Natural killer cell (primary cell): ENCODE data around the gene SUSD1. TPM values are rescaled to one million over a fixed set of nuclear protein-coding genes. Genes with fewer than 3 reads are reported as not detected.
A peak's percentile ranks its signal among the peaks of the same experiment; 100 is the strongest.

Experiments
- ATAC-seq, 3 donors: fragments of 150-1000 bp in 2 of 3; fragments of 200-7000 bp in 1 of 3; cut with Tn5 transposase; 1 replicate in 1 of 3; 2 replicates in 2 of 3; pipeline ENCODE4 v1.10.0; 2021; ENCODE audit warnings: mild to moderate bottlenecking in 2 of 3, moderate library complexity in 2 of 3
- DNase-seq, 2 donors: peaks; one replicate each; pipeline versions ENCODE4 v3.0.0 to v3.0.0-alpha.2; 2013 to 2021; ENCODE audit warnings: mixed read lengths in 1 of 2
- H3K27ac ChIP-seq: one replicate; pipeline ENCODE4 v1.5.1; 2013; ENCODE audit warnings: mild to moderate bottlenecking, low read length
- H3K27me3 ChIP-seq: one replicate; pipeline ENCODE4 v1.6.1; 2013; ENCODE audit warnings: low read length; ENCODE audit not compliant: control insufficient read depth, insufficient read depth
- H3K36me3 ChIP-seq: one replicate; pipeline ENCODE4 v1.6.1; 2013; ENCODE audit warnings: low read length; ENCODE audit not compliant: control insufficient read depth, insufficient read depth
- H3K4me1 ChIP-seq: one replicate; pipeline ENCODE4 v1.6.1; 2013; ENCODE audit warnings: low read length; ENCODE audit not compliant: control insufficient read depth, insufficient read depth
- H3K4me3 ChIP-seq: one replicate; pipeline ENCODE4 v1.5.1; 2013; ENCODE audit warnings: low read length
- H3K9me3 ChIP-seq: one replicate; pipeline ENCODE4 v1.6.1; 2013; ENCODE audit warnings: low read length; ENCODE audit not compliant: control insufficient read depth, insufficient read depth
- H3K27ac Mint-ChIP-seq, 2 donors: one replicate each; pipeline ENCODE4 v1.8.0; 2022; ENCODE audit warnings: mild to moderate bottlenecking in 2 of 2, mixed read lengths in 2 of 2, moderate library complexity in 1 of 2
- H3K27me3 Mint-ChIP-seq, 2 donors: one replicate each; pipeline ENCODE4 v1.8.0; 2022; ENCODE audit warnings: low read depth in 2 of 2, mixed read lengths in 2 of 2
- H3K36me3 Mint-ChIP-seq: one replicate; pipeline ENCODE4 v1.8.0; 2022; ENCODE audit warnings: mixed read lengths
- H3K4me1 Mint-ChIP-seq, 2 donors: one replicate each; pipeline ENCODE4 v1.8.0; 2022; ENCODE audit warnings: mixed read lengths in 2 of 2
- H3K4me3 Mint-ChIP-seq: one replicate; pipeline ENCODE4 v1.8.0; 2022; ENCODE audit warnings: mild to moderate bottlenecking, moderate library complexity, mixed read lengths
- H3K9me3 Mint-ChIP-seq, 2 donors: one replicate each; pipeline ENCODE4 v1.8.0; 2022; ENCODE audit warnings: mixed read lengths in 2 of 2
- WGBS: methylation state at CpG from one replicate; pipeline ENCODE4 v1.1.7; 2013; ENCODE audit warnings: missing lambda C conversion rate; ENCODE audit not compliant: insufficient coverage; 5-methylcytosine and 5-hydroxymethylcytosine counted together
- intact Hi-C: fragments of 100-400 bp; cut with micrococcal nuclease; formaldehyde crosslinking; loops from one replicate; pipeline ENCODE4 v1.14.2; 2022
- total RNA-seq, 4 donors: library from RNA; stranded (reverse); fragments of 120-200 nt in 1 of 4; gene quantifications; one replicate each; pipeline versions ENCODE4 v1.2.3 to v1.2.4, GENCODE V29; 2013 to 2022
- TF ChIP-seq, protein P1 (sequence below): fragments of 200-600 bp; IDR thresholded peaks from one replicate; pipeline ENCODE4 v1.8.0; 2022; ENCODE audit warnings: antibody characterized with exemption

The SUSD1 gene
- total RNA-seq, 3 donors from 2014 or later (not counting 1 experiment from before 2014, with no cell fraction given): 74.1 to 97.4 (median 86.9) TPM

DNA sequence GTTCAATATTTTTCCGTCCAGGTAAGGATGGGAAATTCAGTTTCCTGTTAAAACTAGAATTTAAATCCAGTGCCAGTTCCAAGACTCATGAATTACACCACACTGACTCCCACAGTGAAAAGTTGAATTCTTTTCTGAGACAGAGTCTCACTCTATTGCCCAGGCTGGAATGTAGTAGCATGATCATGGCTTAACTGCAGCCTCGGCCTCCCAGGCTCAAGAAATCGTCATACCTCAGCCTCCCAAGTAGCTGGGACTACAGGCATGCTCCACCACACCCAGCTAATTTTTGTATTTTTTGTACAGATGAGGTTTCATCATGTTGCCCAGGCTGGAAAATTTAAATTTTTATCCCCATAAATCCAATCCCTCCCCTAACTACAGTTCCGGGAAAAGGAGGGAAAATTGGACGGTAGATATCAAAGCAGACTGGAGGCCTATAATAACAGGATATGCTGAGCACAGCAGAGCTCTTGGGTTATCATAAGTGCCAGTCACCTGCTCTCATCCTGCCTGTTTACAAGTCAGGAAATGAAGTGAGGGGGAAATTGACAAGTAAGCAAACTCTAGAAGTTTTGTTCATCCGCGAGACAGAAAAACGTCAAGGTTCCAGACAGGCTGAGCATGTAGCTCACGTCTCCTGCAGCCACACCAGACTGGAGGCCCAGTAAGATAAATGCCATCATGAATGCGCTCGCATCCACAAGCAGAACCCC lies 172.8 kb downstream of the SUSD1 start:
- no peaks in the 10 kb centered on the region for H3K36me3 Mint-ChIP-seq
- no peaks in the 10 kb centered on the region for H3K9me3 Mint-ChIP-seq
- Histone ChIP-seq H3K4me3 (no peak overlapping the region), H3K27me3 (no peaks in the 10 kb centered on the region), H3K27ac (no peak overlapping the region), H3K9me3 (no peaks in the 10 kb centered on the region), H3K4me1 (peaks cover 11% of the 10 kb centered on the region), H3K36me3 (no peaks in the 10 kb centered on the region)
- DNase-seq (peak in 1 of 2 donors; percentile 65), ATAC-seq (no peak)
- H3K27me3 Mint-ChIP-seq: peaks cover 0 to 3% of the 10 kb centered on the region in 2 donors
- TF ChIP-seq, protein P1, sequence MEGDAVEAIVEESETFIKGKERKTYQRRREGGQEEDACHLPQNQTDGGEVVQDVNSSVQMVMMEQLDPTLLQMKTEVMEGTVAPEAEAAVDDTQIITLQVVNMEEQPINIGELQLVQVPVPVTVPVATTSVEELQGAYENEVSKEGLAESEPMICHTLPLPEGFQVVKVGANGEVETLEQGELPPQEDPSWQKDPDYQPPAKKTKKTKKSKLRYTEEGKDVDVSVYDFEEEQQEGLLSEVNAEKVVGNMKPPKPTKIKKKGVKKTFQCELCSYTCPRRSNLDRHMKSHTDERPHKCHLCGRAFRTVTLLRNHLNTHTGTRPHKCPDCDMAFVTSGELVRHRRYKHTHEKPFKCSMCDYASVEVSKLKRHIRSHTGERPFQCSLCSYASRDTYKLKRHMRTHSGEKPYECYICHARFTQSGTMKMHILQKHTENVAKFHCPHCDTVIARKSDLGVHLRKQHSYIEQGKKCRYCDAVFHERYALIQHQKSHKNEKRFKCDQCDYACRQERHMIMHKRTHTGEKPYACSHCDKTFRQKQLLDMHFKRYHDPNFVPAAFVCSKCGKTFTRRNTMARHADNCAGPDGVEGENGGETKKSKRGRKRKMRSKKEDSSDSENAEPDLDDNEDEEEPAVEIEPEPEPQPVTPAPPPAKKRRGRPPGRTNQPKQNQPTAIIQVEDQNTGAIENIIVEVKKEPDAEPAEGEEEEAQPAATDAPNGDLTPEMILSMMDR: no peak
- WGBS: 67% methylated on average over 11 of the region's 11 CpGs
- peaks cover 0 to 4% of the 10 kb centered on the region in 2 donors for H3K4me1 Mint-ChIP-seq
- H3K27ac Mint-ChIP-seq: no peak overlapping the region
- intact Hi-C loops: no loop called here
- H3K4me3 Mint-ChIP-seq: no peak overlapping the region

DNA sequence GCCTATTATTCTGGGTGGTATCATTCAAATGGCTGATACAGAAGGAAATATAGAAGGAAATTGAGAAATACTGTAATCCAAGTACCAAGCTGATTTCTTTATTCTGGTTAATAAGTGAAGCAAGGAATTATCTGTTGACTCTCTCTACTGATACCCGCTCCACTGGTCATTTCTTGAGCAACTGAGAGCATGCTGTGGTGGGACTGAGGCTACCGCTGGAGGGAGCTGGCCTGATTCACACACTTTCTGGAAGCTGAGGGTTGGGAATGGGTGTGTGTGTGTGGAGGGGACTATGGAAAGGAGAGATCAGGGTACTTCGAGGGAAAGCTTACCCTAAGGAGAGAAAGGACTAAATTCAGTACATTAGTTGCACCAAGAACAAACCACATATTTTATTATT lies 174.4 kb downstream of the SUSD1 start:
- 86% methylated on average over 2 of the region's 3 CpGs for WGBS
- TF ChIP-seq, protein P1: no peak
- ATAC-seq: no peak

DNA sequence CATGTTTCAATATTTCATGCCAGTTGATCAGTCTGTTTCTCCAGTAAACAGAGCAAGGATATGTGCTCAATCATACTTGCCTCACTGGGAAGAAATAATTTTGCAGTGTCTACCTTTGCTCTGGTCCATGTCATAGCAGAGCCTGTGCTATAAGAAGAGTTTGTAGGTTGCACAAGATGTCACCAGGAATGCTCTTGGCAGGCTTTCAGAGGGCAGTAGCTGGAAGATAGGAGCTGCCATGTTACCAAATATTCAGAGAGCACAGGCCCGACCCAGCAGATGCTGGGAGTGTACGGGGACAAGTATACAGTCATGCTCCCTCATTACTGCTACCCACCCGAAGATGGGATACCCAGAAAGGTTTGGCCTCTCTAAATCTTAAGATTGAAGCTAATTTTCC lies 175.8 kb downstream of the SUSD1 start:
- intact Hi-C loops: no loop called here
- H3K4me3 Mint-ChIP-seq: no peak overlapping the region

More for the DNA sequence above, 174.4 kb downstream of the SUSD1 start:
- H3K9me3 Mint-ChIP-seq: no peaks in the 10 kb centered on the region
- H3K4me3 ChIP-seq: no peak overlapping the region
- no peak overlapping the region for H3K4me3 Mint-ChIP-seq
- intact Hi-C loops: no loop called here
- H3K4me1 ChIP-seq: peaks cover 7% of the 10 kb centered on the region
- DNase-seq: no peak
- H3K27ac Mint-ChIP-seq: no peak overlapping the region
- no peaks in the 10 kb centered on the region for H3K27me3 ChIP-seq
- H3K27ac ChIP-seq: no peak overlapping the region
- H3K4me1 Mint-ChIP-seq: peaks cover 0 to 4% of the 10 kb centered on the region in 2 donors
- H3K27me3 Mint-ChIP-seq: peaks cover 0 to 3% of the 10 kb centered on the region in 2 donors
- H3K36me3 Mint-ChIP-seq: no peaks in the 10 kb centered on the region
- H3K9me3 ChIP-seq: no peaks in the 10 kb centered on the region
- H3K36me3 ChIP-seq: no peaks in the 10 kb centered on the region

More for the DNA sequence above, 175.8 kb downstream of the SUSD1 start:
- Histone ChIP-seq H3K27me3 (no peaks in the 10 kb centered on the region), H3K27ac (no peak overlapping the region), H3K36me3 (no peaks in the 10 kb centered on the region), H3K4me1 (peaks cover 4% of the 10 kb centered on the region), H3K4me3 (no peak overlapping the region), H3K9me3 (no peaks in the 10 kb centered on the region)
- TF ChIP-seq, protein P1: no peak
- Mint-ChIP-seq H3K27me3 (peaks cover 0 to 7% of the 10 kb centered on the region in 2 donors), H3K36me3 (no peaks in the 10 kb centered on the region), H3K4me1 (peaks cover 6% of the 10 kb centered on the region in 2 donors), H3K27ac (no peak overlapping the region), H3K9me3 (no peaks in the 10 kb centered on the region)
- DNase-seq (no peak), ATAC-seq (no peak)
- WGBS: 94% methylated on average over 3 of the region's 3 CpGs
